Iris pigment epithelial cell (primary cell): ENCODE results near the gene PBRM1.
"Not testable (repeated sequence)": the region's sequence is repeated elsewhere in the genome, so short reads cannot be mapped to it uniquely, and the experiment has no call there.

Experiments used
- DNase-seq: peaks from one replicate; pipeline ENCODE4 v3.0.0-alpha.2; 2011; ENCODE audit warnings: low read depth

Gene PBRM1

GRCh38 chr3:52704611-52705437 is 19.1 kb upstream of the PBRM1 start:
- peak; percentile 27 for DNase-seq

- DNase-seq = no peak
Observed at GRCh38 chr3:52703341-52703740, 17.6 kb upstream of the PBRM1 start.

GRCh38 chr3:52697632-52697965 is 11.9 kb upstream of the PBRM1 start:
- no peak for DNase-seq

GRCh38 chr3:52696830-52697631 is 11.3 kb upstream of the PBRM1 start:
- DNase-seq = no peak

GRCh38 chr3:52695798-52696671 is 10.3 kb upstream of the PBRM1 start:
- no peak for DNase-seq

GRCh38 chr3:52694528-52695189 is 8.9 kb upstream of the PBRM1 start:
- DNase-seq = no peak

- DNase-seq = no peak
Observed at GRCh38 chr3:52693071-52693470, 7.4 kb upstream of the PBRM1 start.

GRCh38 chr3:52690560-52690959 is 4.8 kb upstream of the PBRM1 start:
- DNase-seq = no peak

- no peak for DNase-seq
Observed at GRCh38 chr3:52689151-52689550, 3.4 kb upstream of the PBRM1 start.

- DNase-seq = no peak
Observed at GRCh38 chr3:52688266-52688665, 2.6 kb upstream of the PBRM1 start.

GRCh38 chr3:52685285-52685708 is 416 bp downstream of the PBRM1 start:
- DNase-seq = no peak

- DNase-seq = no peak
Observed at GRCh38 chr3:52684184-52684583, 1.5 kb downstream of the PBRM1 start.

GRCh38 chr3:52683611-52684010 is 2.1 kb downstream of the PBRM1 start:
- DNase-seq = no peak

GRCh38 chr3:52682016-52682415 is 3.7 kb downstream of the PBRM1 start:
- DNase-seq = peak; percentile 78

GRCh38 chr3:52681596-52681995 is 4.1 kb downstream of the PBRM1 start:
- no peak for DNase-seq

- peak; percentile 56 for DNase-seq
Observed at GRCh38 chr3:52679811-52680210, 5.9 kb downstream of the PBRM1 start.

- DNase-seq = no peak
Observed at GRCh38 chr3:52679199-52679538, 6.5 kb downstream of the PBRM1 start.

- no peak for DNase-seq
Observed at GRCh38 chr3:52678265-52679198, 7.2 kb downstream of the PBRM1 start.

- not testable (repeated sequence) for DNase-seq
Observed at GRCh38 chr3:52676201-52676600, 9.5 kb downstream of the PBRM1 start.

- DNase-seq = no peak
Observed at GRCh38 chr3:52671676-52672075, 14.0 kb downstream of the PBRM1 start.
